PC-3 (cell line): ENCODE data around the gene RPS6KA1.

Experiments
- CTCF ChIP-seq: fragments of 300-600 bp; sonication (generic); conservative IDR thresholded peaks from 2 replicates; pipeline ENCODE4 v1.5.1; 2017; ENCODE audit warnings: antibody characterized with exemption, low read depth, mild to moderate bottlenecking, low read length
- EZH2 ChIP-seq: fragments of 300-600 bp; sonication (generic); IDR thresholded peaks from one replicate; pipeline ENCODE4 v1.6.1; 2017; ENCODE audit warnings: antibody characterized with exemption, mild to moderate bottlenecking, low read length; ENCODE audit not compliant: unreplicated experiment
- EZH2phosphoT487 ChIP-seq: fragments of 300-600 bp; sonication (generic); IDR thresholded peaks from 2 replicates; pipeline ENCODE4 v1.6.1; 2018; ENCODE audit warnings: mild to moderate bottlenecking, antibody characterized with exemption, low read length, borderline replicate concordance

GRCh38 chr1:26517766-26518049, 11.9 kb upstream of the RPS6KA1 start:
- TF ChIP-seq CTCF (no peak), EZH2 (no peak), EZH2phosphoT487 (no peak)
